K562 (cell line): Measurements from ENCODE around the gene GPR162. TPM values are rescaled to one million over a fixed set of nuclear protein-coding genes. Genes with fewer than 3 reads are reported as not detected.
A peak's percentile ranks its signal among the peaks of the same experiment; 100 is the strongest.

Experiments used
- CBX2 ChIP-seq: fragments of 200-600 bp; sonication (generic); IDR thresholded peaks from one replicate; pipeline ENCODE4 v1.6.1; 2012; ENCODE audit warnings: mild to moderate bottlenecking, low read length, inconsistent platforms; ENCODE audit not compliant: insufficient read depth, poor library complexity, severe bottlenecking
- CC2D1A ChIP-seq: fragments of 450-650 bp; IDR thresholded peaks from 2 replicates; pipeline ENCODE4 v1.6.1; 2017; ENCODE audit warnings: mild to moderate bottlenecking
- CCAR2 ChIP-seq: fragments of 200-400 bp; formaldehyde crosslinking; IDR thresholded peaks from 2 replicates; pipeline ENCODE4 v1.6.1; 2017; ENCODE audit warnings: mild to moderate bottlenecking, low read depth, low read length
- MEF2D ChIP-seq: conservative IDR thresholded peaks from 2 replicates; pipeline ENCODE4 v1.6.1; 2016; ENCODE audit warnings: low read depth, missing genetic modification characterization, missing compliant biosample characterization
- PML ChIP-seq: IDR thresholded peaks from 2 replicates; pipeline ENCODE4 v1.6.1; 2012; ENCODE audit warnings: low read length, inconsistent platforms
- POLR2A ChIP-seq: fragments of 450-650 bp; conservative IDR thresholded peaks from 2 replicates; pipeline ENCODE4 v1.6.1; 2016
- PRMT5 ChIP-seq: sonication (generic); formaldehyde crosslinking; IDR thresholded peaks from 2 replicates; pipeline ENCODE4 v1.5.0; 2020; ENCODE audit warnings: missing genetic modification reagents
- TARDBP ChIP-seq: fragments of 450-650 bp; IDR thresholded peaks from 2 replicates; pipeline ENCODE4 v1.6.1; 2016
- TRIM28 ChIP-seq: fragments of 450-650 bp; IDR thresholded peaks from 2 replicates; pipeline ENCODE4 v1.6.1; 2017
- ZNF436 ChIP-seq: fragments of 250-450, 450-650 bp; sonication (Bioruptor Pico); formaldehyde crosslinking; IDR thresholded peaks from 2 replicates; pipeline ENCODE4 v1.7.0; 2020; ENCODE audit warnings: mild to moderate bottlenecking
- ZNF668 ChIP-seq: fragments of 250-450 bp; sonication (Bioruptor Pico); IDR thresholded peaks from 2 replicates; pipeline ENCODE4 v1.8.0; 2022; ENCODE audit warnings: mild to moderate bottlenecking, inconsistent platforms
- polyA plus RNA-seq, 8 experiments: library from polyadenylated mRNA; depleted of rRNA in 4 of 8; stranded (reverse) in 5 of 8; unstranded in 3 of 8; fragments of >200 nt; fragmentation: Nextera tagmentation in 2 of 8; fragmentation: Illumina TruSeq in 1 of 8; extraction: Ambion mirVana in 2 of 8; extraction: Trizol in 1 of 8; gene quantifications; 2 replicates each; pipeline versions ENCODE4 v1.2.1 to v1.2.3, GENCODE V29; 2011 to 2014; ENCODE audit warnings: inconsistent platforms in 1 of 8, missing spikeins in 1 of 8
- total RNA-seq, 7 experiments: library from RNA; depleted of rRNA in 6 of 7; stranded (reverse); fragments of >200 nt in 6 of 7; fragmentation: Illumina TruSeq in 2 of 7; extraction: Trizol in 2 of 7; gene quantifications; 2 replicates each; pipeline versions ENCODE4 v1.2.1 to v1.2.3, GENCODE V29; 2011 to 2021; ENCODE audit warnings: low replicate concordance in 1 of 7
- TF ChIP-seq, protein P1 (sequence below): fragments of 450-650 bp; IDR thresholded peaks from 2 replicates; pipeline ENCODE4 v1.6.1; 2016; ENCODE audit warnings: mild to moderate bottlenecking
- TF ChIP-seq, protein P2 (sequence below), 3 experiments: IDR thresholded peaks in 2 of 3; conservative IDR thresholded peaks in 1 of 3; 2 replicates each; pipeline ENCODE4 v1.5.1; 2011 to 2012; ENCODE audit warnings: low read length in 3 of 3, mild to moderate bottlenecking in 3 of 3, control low read depth in 2 of 3, improper control_type of control experiment in 1 of 3, inconsistent platforms in 1 of 3, low read depth in 1 of 3, mixed read lengths in 1 of 3, moderate library complexity in 1 of 3; ENCODE audit not compliant: insufficient read depth in 2 of 3
- TF ChIP-seq, protein P3 (sequence below): sonication (generic); formaldehyde crosslinking; IDR thresholded peaks from 2 replicates; pipeline ENCODE4 v1.8.0; 2022; ENCODE audit warnings: mild to moderate bottlenecking, missing genetic modification reagents, borderline replicate concordance

The GPR162 gene
- total and polyA plus RNA-seq, 9 of the 15 experiments (the other 6 are each of a cell fraction or from before 2014, with no cell fraction given) = 0.65 to 1.8 (median 1.1) TPM; not detected in 2

DNA sequence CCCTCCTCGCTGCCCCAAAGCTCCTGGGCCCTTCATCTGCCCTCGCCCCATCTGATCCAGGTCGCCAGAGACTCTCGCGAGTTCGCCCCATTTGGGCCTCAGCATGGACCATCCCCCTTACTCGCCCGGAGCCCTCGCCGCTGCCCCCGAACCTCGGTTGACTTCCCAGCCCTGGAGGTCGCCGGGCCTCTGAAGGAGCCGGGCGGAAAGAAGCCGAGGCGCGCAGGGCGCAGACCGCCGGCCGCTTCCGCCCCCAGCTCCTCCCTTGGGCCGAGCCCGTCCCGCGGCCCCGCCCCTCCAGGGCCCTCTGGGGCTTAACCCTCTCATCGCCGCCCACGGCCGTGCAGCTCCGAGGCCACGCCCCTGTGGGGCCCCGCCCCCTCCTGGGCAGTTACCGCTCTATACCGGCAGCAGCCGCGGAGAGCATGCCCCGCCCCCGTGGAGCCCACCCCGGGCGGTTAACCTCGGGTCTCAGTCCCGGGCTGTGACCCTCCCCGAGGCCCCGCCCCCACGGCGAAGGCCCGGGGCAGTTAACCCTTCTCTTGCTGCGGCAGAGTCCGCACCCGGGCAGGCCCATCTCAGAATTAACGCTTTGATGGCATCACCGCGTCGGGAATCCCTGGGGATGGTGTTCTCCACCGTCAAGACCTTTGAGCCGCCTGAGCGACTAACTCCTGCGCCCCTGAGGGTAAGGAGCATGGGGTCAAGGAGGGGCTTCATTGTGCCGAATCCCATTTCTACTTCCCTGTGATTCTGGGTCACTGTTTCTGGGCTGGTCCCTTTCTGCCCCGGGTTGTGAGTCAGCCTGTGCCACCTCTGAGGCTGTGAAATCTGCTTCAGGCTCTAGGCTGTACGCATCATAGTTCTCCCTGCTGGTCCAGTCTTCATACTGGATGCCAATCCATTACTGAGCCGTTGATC is 51.7 kb downstream of the GPR162 start, which contains the start of gene SPSB2 (continued):
- TF ChIP-seq, protein P1, sequence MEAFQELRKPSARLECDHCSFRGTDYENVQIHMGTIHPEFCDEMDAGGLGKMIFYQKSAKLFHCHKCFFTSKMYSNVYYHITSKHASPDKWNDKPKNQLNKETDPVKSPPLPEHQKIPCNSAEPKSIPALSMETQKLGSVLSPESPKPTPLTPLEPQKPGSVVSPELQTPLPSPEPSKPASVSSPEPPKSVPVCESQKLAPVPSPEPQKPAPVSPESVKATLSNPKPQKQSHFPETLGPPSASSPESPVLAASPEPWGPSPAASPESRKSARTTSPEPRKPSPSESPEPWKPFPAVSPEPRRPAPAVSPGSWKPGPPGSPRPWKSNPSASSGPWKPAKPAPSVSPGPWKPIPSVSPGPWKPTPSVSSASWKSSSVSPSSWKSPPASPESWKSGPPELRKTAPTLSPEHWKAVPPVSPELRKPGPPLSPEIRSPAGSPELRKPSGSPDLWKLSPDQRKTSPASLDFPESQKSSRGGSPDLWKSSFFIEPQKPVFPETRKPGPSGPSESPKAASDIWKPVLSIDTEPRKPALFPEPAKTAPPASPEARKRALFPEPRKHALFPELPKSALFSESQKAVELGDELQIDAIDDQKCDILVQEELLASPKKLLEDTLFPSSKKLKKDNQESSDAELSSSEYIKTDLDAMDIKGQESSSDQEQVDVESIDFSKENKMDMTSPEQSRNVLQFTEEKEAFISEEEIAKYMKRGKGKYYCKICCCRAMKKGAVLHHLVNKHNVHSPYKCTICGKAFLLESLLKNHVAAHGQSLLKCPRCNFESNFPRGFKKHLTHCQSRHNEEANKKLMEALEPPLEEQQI = no peak
- TF ChIP-seq POLR2A (peak; percentile 75), PRMT5 (CRISPR knock-in tag) (no peak), ZNF436 (CRISPR knock-in tag) (no peak), MEF2D (tag) (no peak), CBX2 (no peak), CCAR2 (no peak), CC2D1A (no peak), ZNF668 (no peak), TARDBP (no peak), TRIM28 (no peak), PML (no peak)
- TF ChIP-seq, protein P2, sequence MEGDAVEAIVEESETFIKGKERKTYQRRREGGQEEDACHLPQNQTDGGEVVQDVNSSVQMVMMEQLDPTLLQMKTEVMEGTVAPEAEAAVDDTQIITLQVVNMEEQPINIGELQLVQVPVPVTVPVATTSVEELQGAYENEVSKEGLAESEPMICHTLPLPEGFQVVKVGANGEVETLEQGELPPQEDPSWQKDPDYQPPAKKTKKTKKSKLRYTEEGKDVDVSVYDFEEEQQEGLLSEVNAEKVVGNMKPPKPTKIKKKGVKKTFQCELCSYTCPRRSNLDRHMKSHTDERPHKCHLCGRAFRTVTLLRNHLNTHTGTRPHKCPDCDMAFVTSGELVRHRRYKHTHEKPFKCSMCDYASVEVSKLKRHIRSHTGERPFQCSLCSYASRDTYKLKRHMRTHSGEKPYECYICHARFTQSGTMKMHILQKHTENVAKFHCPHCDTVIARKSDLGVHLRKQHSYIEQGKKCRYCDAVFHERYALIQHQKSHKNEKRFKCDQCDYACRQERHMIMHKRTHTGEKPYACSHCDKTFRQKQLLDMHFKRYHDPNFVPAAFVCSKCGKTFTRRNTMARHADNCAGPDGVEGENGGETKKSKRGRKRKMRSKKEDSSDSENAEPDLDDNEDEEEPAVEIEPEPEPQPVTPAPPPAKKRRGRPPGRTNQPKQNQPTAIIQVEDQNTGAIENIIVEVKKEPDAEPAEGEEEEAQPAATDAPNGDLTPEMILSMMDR (IDR thresholded peaks at IDR 0.05 in 2 of 3, conservative IDR thresholded peaks at IDR 0.05 in 1 of 3; ENCODE audit: insufficient read depth in 2 of 3, low read depth in 1 of 3, low read length in 3 of 3) = no peak
- TF ChIP-seq, protein P3, sequence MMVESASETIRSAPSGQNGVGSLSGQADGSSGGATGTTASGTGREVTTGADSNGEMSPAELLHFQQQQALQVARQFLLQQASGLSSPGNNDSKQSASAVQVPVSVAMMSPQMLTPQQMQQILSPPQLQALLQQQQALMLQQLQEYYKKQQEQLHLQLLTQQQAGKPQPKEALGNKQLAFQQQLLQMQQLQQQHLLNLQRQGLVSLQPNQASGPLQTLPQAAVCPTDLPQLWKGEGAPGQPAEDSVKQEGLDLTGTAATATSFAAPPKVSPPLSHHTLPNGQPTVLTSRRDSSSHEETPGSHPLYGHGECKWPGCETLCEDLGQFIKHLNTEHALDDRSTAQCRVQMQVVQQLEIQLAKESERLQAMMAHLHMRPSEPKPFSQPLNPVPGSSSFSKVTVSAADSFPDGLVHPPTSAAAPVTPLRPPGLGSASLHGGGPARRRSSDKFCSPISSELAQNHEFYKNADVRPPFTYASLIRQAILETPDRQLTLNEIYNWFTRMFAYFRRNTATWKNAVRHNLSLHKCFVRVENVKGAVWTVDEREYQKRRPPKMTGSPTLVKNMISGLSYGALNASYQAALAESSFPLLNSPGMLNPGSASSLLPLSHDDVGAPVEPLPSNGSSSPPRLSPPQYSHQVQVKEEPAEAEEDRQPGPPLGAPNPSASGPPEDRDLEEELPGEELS (CRISPR knock-in tag) = no peak
